Measurements from ENCODE around the gene MLST8.

- no peak for TF ChIP-seq CTCF (IDR thresholded peaks at IDR 0.05)
- no peak for TF ChIP-seq POLR2A (IDR thresholded peaks at IDR 0.05)
Measured at GRCh38 chr16:2213817-2214718, 8.8 kb downstream of the MLST8 start.

All from body of pancreas (tissue), 4 donors.